ENCODE data around the gene SYNJ2.

GRCh38 chr6:157964100-157964499 lies 17.6 kb upstream of the SYNJ2 start:
- no peak for TF ChIP-seq EZH2phosphoT487 (IDR thresholded peaks at IDR 0.05; ENCODE audit: insufficient read depth, low read depth)
- TF ChIP-seq EZH2 (IDR thresholded peaks at IDR 0.05; ENCODE audit: insufficient read depth, poor library complexity, severe bottlenecking), result no peak
